Measurements from ENCODE around the gene PPP1R12B. TPM values are rescaled to one million over a fixed set of nuclear protein-coding genes. Genes with fewer than 3 reads are reported as not detected.
A peak's percentile ranks its signal among the peaks of the same experiment; 100 is the strongest.
"Not testable (repeated sequence)": the region's sequence is repeated elsewhere in the genome, so short reads cannot be mapped to it uniquely, and the experiment has no call there.

The PPP1R12B gene
- total and polyA plus RNA-seq, 2 experiments from 2014 or later = 13.2 to 13.8 TPM

GRCh38 chr1:202410854-202411357 lies 62.4 kb downstream of the PPP1R12B start:
- TF ChIP-seq NANOG (IDR thresholded peaks at IDR 0.05; ENCODE audit: borderline replicate concordance) = 0 out of 2 replicates have a peak, but pooled peaks have one; percentile 17
- Mint-ChIP-seq H3K27ac (peak overlapping the region; percentile 66), H3K4me1 (peaks cover 32% of the 10 kb centered on the region), H3K4me3 (peak overlapping the region; percentile 38)
- peak overlapping the region; percentile 37 for H3K4me2 ChIP-seq
- not testable (repeated sequence) for H3K36me3 ChIP-seq (ENCODE audit: insufficient read depth); H3K79me2 ChIP-seq (replicated peaks; ENCODE audit: insufficient read depth); H3K27me3 Mint-ChIP-seq (ENCODE audit: insufficient read depth, low read depth, poor library complexity); H2AFZ ChIP-seq; H3K9me3 Mint-ChIP-seq; H3F3A ChIP-seq (replicated peaks; ENCODE audit: low read depth); H3K9me2 ChIP-seq (ENCODE audit: insufficient read depth); H3K27me3 ChIP-seq (ENCODE audit: insufficient read depth); H4K20me1 ChIP-seq (replicated peaks; ENCODE audit: insufficient read depth); H3K36me3 Mint-ChIP-seq (ENCODE audit: low read depth)
- ATAC-seq (peak; percentile 49), DNase-seq (ENCODE audit: low spot score) (peak; percentile 58)
- peak overlapping the region; percentile 82; the same call in 1 of the 2 replicates for H3K27ac ChIP-seq (ENCODE audit: low read depth)
- H3K4me1 ChIP-seq (ENCODE audit: insufficient read depth) = peaks cover 26% of the 10 kb centered on the region
- H3K4me3 ChIP-seq = peak overlapping the region; percentile 30; the same call in 1 of the 2 replicates

GRCh38 chr1:202411422-202411821 lies 62.9 kb downstream of the PPP1R12B start:
- peaks cover 29% of the 10 kb centered on the region for H3K4me1 Mint-ChIP-seq
- Histone ChIP-seq H3K27ac (ENCODE audit: low read depth) (peak overlapping the region; percentile 82; the same call in 1 of the 2 replicates), H3K9me2 (ENCODE audit: insufficient read depth) (no peaks in the 10 kb centered on the region), H3K4me3 (peak overlapping the region; percentile 30; the same call in 1 of the 2 replicates), H3K36me3 (ENCODE audit: insufficient read depth) (no peaks in the 10 kb centered on the region), H3K4me2 (peak overlapping the region; percentile 37), H3F3A (replicated peaks; ENCODE audit: low read depth) (no peaks in the 10 kb centered on the region), H2AFZ (no peak overlapping the region), H4K20me1 (replicated peaks; ENCODE audit: insufficient read depth) (no peaks in the 10 kb centered on the region), H3K27me3 (ENCODE audit: insufficient read depth) (no peaks in the 10 kb centered on the region), H3K79me2 (replicated peaks; ENCODE audit: insufficient read depth) (0 out of 2 replicates have a peak, but pooled peaks cover 3% of the 10 kb centered on the region), H3K4me1 (ENCODE audit: insufficient read depth) (peaks cover 26% of the 10 kb centered on the region)
- H3K27me3 Mint-ChIP-seq (ENCODE audit: insufficient read depth, low read depth, poor library complexity) = no peaks in the 10 kb centered on the region
- ATAC-seq = peak; percentile 37
- H3K36me3 Mint-ChIP-seq (ENCODE audit: low read depth) = no peaks in the 10 kb centered on the region
- no peaks in the 10 kb centered on the region for H3K9me3 Mint-ChIP-seq
- H3K4me3 Mint-ChIP-seq = peak overlapping the region; percentile 38; the same call in 2 of the 3 replicates
- peak overlapping the region; percentile 66; the same call in 1 of the 2 replicates for H3K27ac Mint-ChIP-seq
- TF ChIP-seq POLR2AphosphoS5 (IDR thresholded peaks at IDR 0.05; ENCODE audit: low read depth) (no peak), CREB1 (CRISPR knock-in tag; IDR thresholded peaks at IDR 0.05; ENCODE audit: low read depth) (no peak)
- DNase-seq (ENCODE audit: low spot score) = peak; percentile 42

GRCh38 chr1:202412421-202412820 lies 63.9 kb downstream of the PPP1R12B start:
- not testable (repeated sequence) for H2AFZ ChIP-seq; H4K20me1 ChIP-seq (replicated peaks; ENCODE audit: insufficient read depth); H3K27me3 ChIP-seq (ENCODE audit: insufficient read depth); H3K79me2 ChIP-seq (replicated peaks; ENCODE audit: insufficient read depth); H3K27ac Mint-ChIP-seq; H3K36me3 ChIP-seq (ENCODE audit: insufficient read depth); H3K36me3 Mint-ChIP-seq (ENCODE audit: low read depth); H3K4me2 ChIP-seq; H3K4me3 Mint-ChIP-seq; H3F3A ChIP-seq (replicated peaks; ENCODE audit: low read depth); H3K27me3 Mint-ChIP-seq (ENCODE audit: insufficient read depth, low read depth, poor library complexity); ATAC-seq; H3K9me3 Mint-ChIP-seq; H3K4me3 ChIP-seq; H3K9me2 ChIP-seq (ENCODE audit: insufficient read depth); H3K27ac ChIP-seq (ENCODE audit: low read depth)
- peak; percentile 11 for DNase-seq (ENCODE audit: low spot score)
- peaks cover 30% of the 10 kb centered on the region for H3K4me1 ChIP-seq (ENCODE audit: insufficient read depth)
- H3K4me1 Mint-ChIP-seq = peaks cover 36% of the 10 kb centered on the region

- Mint-ChIP-seq H3K4me3 (no peak overlapping the region), H3K4me1 (peaks cover 45% of the 10 kb centered on the region), H3K27me3 (ENCODE audit: insufficient read depth, low read depth, poor library complexity) (no peaks in the 10 kb centered on the region), H3K36me3 (ENCODE audit: low read depth) (no peaks in the 10 kb centered on the region), H3K27ac (peak overlapping the region; percentile 72; the same call in 1 of the 2 replicates), H3K9me3 (no peaks in the 10 kb centered on the region)
- Histone ChIP-seq H2AFZ (no peak overlapping the region), H3K9me2 (ENCODE audit: insufficient read depth) (no peaks in the 10 kb centered on the region), H3K36me3 (ENCODE audit: insufficient read depth) (no peaks in the 10 kb centered on the region), H3K4me1 (ENCODE audit: insufficient read depth) (peaks cover 38% of the 10 kb centered on the region), H3K27ac (ENCODE audit: low read depth) (no peak overlapping the region), H3K79me2 (replicated peaks; ENCODE audit: insufficient read depth) (0 out of 2 replicates have a peak, but pooled peaks cover 2% of the 10 kb centered on the region), H4K20me1 (replicated peaks; ENCODE audit: insufficient read depth) (no peaks in the 10 kb centered on the region), H3F3A (replicated peaks; ENCODE audit: low read depth) (no peaks in the 10 kb centered on the region), H3K27me3 (ENCODE audit: insufficient read depth) (no peaks in the 10 kb centered on the region), H3K4me3 (no peak overlapping the region), H3K4me2 (no peak overlapping the region)
- ATAC-seq (no peak), DNase-seq (ENCODE audit: low spot score) (no peak)
- TF ChIP-seq NANOG (IDR thresholded peaks at IDR 0.05; ENCODE audit: borderline replicate concordance) (no peak), POLR2AphosphoS5 (IDR thresholded peaks at IDR 0.05; ENCODE audit: low read depth) (no peak), ETS1 (IDR thresholded peaks at IDR 0.05) (no peak), EZH2 (IDR thresholded peaks at IDR 0.05; ENCODE audit: low read depth, unreplicated experiment) (no peak), REST (IDR thresholded peaks at IDR 0.05; ENCODE audit: unreplicated experiment) (no peak), STAT1 (IDR thresholded peaks at IDR 0.05; ENCODE audit: unreplicated experiment) (no peak), ZNF114 (CRISPR knock-in tag; IDR thresholded peaks at IDR 0.05) (no peak)
Observed at GRCh38 chr1:202416641-202417040, 68.1 kb downstream of the PPP1R12B start.
